ENCODE measurements around the gene ELMO1.

Gene ELMO1

GRCh38 chr7:37418381-37418780, 30.3 kb downstream of the ELMO1 start:
- DNase-seq, result no peak
- in situ Hi-C loops (cut with HindIII; ENCODE audit: low pct_ligation_motif_present, low pct_unique_long_range_greater_than_20kb, low sequenced_read_pairs), result no loop called here

- in situ Hi-C loops (cut with HindIII; ENCODE audit: low pct_ligation_motif_present, low pct_unique_long_range_greater_than_20kb, low sequenced_read_pairs), result no loop called here
- DNase-seq, result no peak
These were observed 31.6 kb downstream of the ELMO1 start for GRCh38 chr7:37417107-37417474.

- no peak for DNase-seq
- in situ Hi-C loops (cut with HindIII; ENCODE audit: low pct_ligation_motif_present, low pct_unique_long_range_greater_than_20kb, low sequenced_read_pairs), result no loop called here
These were observed 32.1 kb downstream of the ELMO1 start for GRCh38 chr7:37416378-37417106.

GRCh38 chr7:37415629-37416028, 33.0 kb downstream of the ELMO1 start:
- DNase-seq, result no peak
- in situ Hi-C loops (cut with HindIII; ENCODE audit: low pct_ligation_motif_present, low pct_unique_long_range_greater_than_20kb, low sequenced_read_pairs), result no loop called here

- no peak for DNase-seq
- in situ Hi-C loops (cut with HindIII; ENCODE audit: low pct_ligation_motif_present, low pct_unique_long_range_greater_than_20kb, low sequenced_read_pairs), result no loop called here
These were observed 34.2 kb downstream of the ELMO1 start for GRCh38 chr7:37414352-37414983.

- DNase-seq, result no peak
- in situ Hi-C loops (cut with HindIII; ENCODE audit: low pct_ligation_motif_present, low pct_unique_long_range_greater_than_20kb, low sequenced_read_pairs), result no loop called here
These were observed 37.1 kb downstream of the ELMO1 start for GRCh38 chr7:37411444-37412034.

- no peak for DNase-seq
- in situ Hi-C loops (cut with HindIII; ENCODE audit: low pct_ligation_motif_present, low pct_unique_long_range_greater_than_20kb, low sequenced_read_pairs), result no loop called here
These were observed 38.1 kb downstream of the ELMO1 start for GRCh38 chr7:37410305-37411229.

- in situ Hi-C loops (cut with HindIII; ENCODE audit: low pct_ligation_motif_present, low pct_unique_long_range_greater_than_20kb, low sequenced_read_pairs), result no loop called here
- DNase-seq, result no peak
These were observed 39.2 kb downstream of the ELMO1 start for GRCh38 chr7:37409461-37409860.

GRCh38 chr7:37408291-37409228, 40.1 kb downstream of the ELMO1 start:
- in situ Hi-C loops (cut with HindIII; ENCODE audit: low pct_ligation_motif_present, low pct_unique_long_range_greater_than_20kb, low sequenced_read_pairs), result no loop called here
- no peak for DNase-seq

- DNase-seq, result no peak
- in situ Hi-C loops (cut with HindIII; ENCODE audit: low pct_ligation_motif_present, low pct_unique_long_range_greater_than_20kb, low sequenced_read_pairs), result no loop called here
These were observed 43.0 kb downstream of the ELMO1 start for GRCh38 chr7:37405603-37406122.

- in situ Hi-C loops (cut with HindIII; ENCODE audit: low pct_ligation_motif_present, low pct_unique_long_range_greater_than_20kb, low sequenced_read_pairs), result no loop called here
- DNase-seq, result no peak
These were observed 43.5 kb downstream of the ELMO1 start for GRCh38 chr7:37405128-37405527.

GRCh38 chr7:37399876-37400421, 48.7 kb downstream of the ELMO1 start:
- no peak for DNase-seq
- in situ Hi-C loops (cut with HindIII; ENCODE audit: low pct_ligation_motif_present, low pct_unique_long_range_greater_than_20kb, low sequenced_read_pairs), result no loop called here

GRCh38 chr7:37398403-37398802, 50.3 kb downstream of the ELMO1 start:
- in situ Hi-C loops (cut with HindIII; ENCODE audit: low pct_ligation_motif_present, low pct_unique_long_range_greater_than_20kb, low sequenced_read_pairs), result no loop called here
- no peak for DNase-seq

- in situ Hi-C loops (cut with HindIII; ENCODE audit: low pct_ligation_motif_present, low pct_unique_long_range_greater_than_20kb, low sequenced_read_pairs), result no loop called here
- DNase-seq, result no peak
These were observed 52.9 kb downstream of the ELMO1 start for GRCh38 chr7:37395618-37396259.

GRCh38 chr7:37394158-37394557, 54.5 kb downstream of the ELMO1 start:
- no peak for DNase-seq
- in situ Hi-C loops (cut with HindIII; ENCODE audit: low pct_ligation_motif_present, low pct_unique_long_range_greater_than_20kb, low sequenced_read_pairs), result no loop called here

- in situ Hi-C loops (cut with HindIII; ENCODE audit: low pct_ligation_motif_present, low pct_unique_long_range_greater_than_20kb, low sequenced_read_pairs), result no loop called here
- no peak for DNase-seq
These were observed 55.2 kb downstream of the ELMO1 start for GRCh38 chr7:37393476-37393875.

- in situ Hi-C loops (cut with HindIII; ENCODE audit: low pct_ligation_motif_present, low pct_unique_long_range_greater_than_20kb, low sequenced_read_pairs), result no loop called here
- DNase-seq, result no peak
These were observed 56.0 kb downstream of the ELMO1 start for GRCh38 chr7:37392673-37393017.

Data from ACHN (cell line).